Thoracic aorta (tissue), 2 donors: Measurements from ENCODE around the gene EPS8L2. TPM values are rescaled to one million over a fixed set of nuclear protein-coding genes. Genes with fewer than 3 reads are reported as not detected.

Experiments
- ATAC-seq: fragments of 150-250 bp; one replicate; pipeline ENCODE4 v1.8.0; 2017; ENCODE audit warnings: low read depth; ENCODE audit not compliant: insufficient number of reproducible peaks, low FRiP score
- DNase-seq: peaks from one replicate; pipeline ENCODE4 v3.0.0-alpha.2; 2020; ENCODE audit warnings: low spot score
- H3K27ac ChIP-seq, 2 donors: fragments of 200-600 bp; sonication (generic); 1 replicate in 1 of 2; 2 replicates in 1 of 2; pipeline ENCODE4 v1.5.1; 2016; ENCODE audit warnings: mild to moderate bottlenecking in 2 of 2, moderate library complexity in 2 of 2
- H3K27me3 ChIP-seq: fragments of 200-600 bp; sonication (generic); replicated peaks from 2 replicates; pipeline ENCODE4 v1.6.0; 2016; ENCODE audit warnings: mild to moderate bottlenecking; ENCODE audit not compliant: insufficient read depth
- H3K36me3 ChIP-seq: fragments of 200-600 bp; sonication (generic); one replicate; pipeline ENCODE4 v1.5.1; 2016
- H3K4me1 ChIP-seq, 2 donors: fragments of 200-600 bp; sonication (generic); 1 replicate in 1 of 2; 2 replicates in 1 of 2; pipeline versions ENCODE4 v1.5.1 to v1.6.0; 2016; ENCODE audit warnings: low read depth in 2 of 2, mild to moderate bottlenecking in 1 of 2; ENCODE audit not compliant: control insufficient read depth in 1 of 2
- H3K4me3 ChIP-seq: fragments of 200-600 bp; sonication (generic); 2 replicates; pipeline ENCODE4 v1.5.1; 2016; ENCODE audit warnings: mild to moderate bottlenecking
- H3K9me3 ChIP-seq: fragments of 200-600 bp; sonication (generic); 2 replicates; pipeline ENCODE4 v1.5.1; 2016
- CTCF ChIP-seq: fragments of 200-600 bp; sonication (generic); IDR thresholded peaks from one replicate; pipeline ENCODE4 v1.5.1; 2019; ENCODE audit warnings: antibody characterized with exemption
- total RNA-seq, 2 donors: library from RNA; depleted of rRNA; stranded (reverse); fragments of >200 nt; gene quantifications; one replicate each; pipeline versions ENCODE4 v1.1.0 to v1.2.3, GENCODE V29; 2016

The EPS8L2 gene
- total RNA-seq, 2 donors from 2014 or later: 39.6 to 75.9 TPM

GRCh38 chr11:706439-706956 lies 467 bp downstream of the EPS8L2 start:
- H3K4me1 ChIP-seq: peaks cover 22 to 56% of the 10 kb centered on the region in 2 donors
- H3K27ac ChIP-seq: peak overlapping the region; percentile 80 to 95
- ATAC-seq: peak; percentile 50
- H3K36me3 ChIP-seq: no peaks in the 10 kb centered on the region
- no peaks in the 10 kb centered on the region for H3K9me3 ChIP-seq
- no peak for DNase-seq
- H3K4me3 ChIP-seq: peak overlapping the region; percentile 92
- TF ChIP-seq CTCF: no peak
- H3K27me3 ChIP-seq: no peaks in the 10 kb centered on the region

GRCh38 chr11:706957-707816 lies 1.2 kb downstream of the EPS8L2 start:
- Histone ChIP-seq H3K27me3 (no peaks in the 10 kb centered on the region), H3K36me3 (no peaks in the 10 kb centered on the region), H3K27ac (peak overlapping the region; percentile 80 to 95), H3K4me1 (peaks cover 22 to 55% of the 10 kb centered on the region in 2 donors), H3K4me3 (peak overlapping the region; percentile 92), H3K9me3 (no peaks in the 10 kb centered on the region)
- peak; percentile 27 for TF ChIP-seq CTCF
- ATAC-seq (peak; percentile 23), DNase-seq (no peak)

- Histone ChIP-seq H3K27ac (peak overlapping the region; percentile 80 to 95), H3K27me3 (no peaks in the 10 kb centered on the region), H3K36me3 (no peaks in the 10 kb centered on the region), H3K9me3 (no peaks in the 10 kb centered on the region), H3K4me1 (peaks cover 17 to 47% of the 10 kb centered on the region in 2 donors), H3K4me3 (peak overlapping the region; percentile 92)
- DNase-seq (no peak), ATAC-seq (no peak)
- TF ChIP-seq CTCF: no peak
Measured at GRCh38 chr11:707817-708420, 1.9 kb downstream of the EPS8L2 start.

GRCh38 chr11:708511-708910 lies 2.5 kb downstream of the EPS8L2 start:
- DNase-seq (no peak), ATAC-seq (no peak)
- TF ChIP-seq CTCF: no peak
- no peak overlapping the region for H3K27ac ChIP-seq
- no peaks in the 10 kb centered on the region for H3K9me3 ChIP-seq
- H3K36me3 ChIP-seq: no peaks in the 10 kb centered on the region
- no peaks in the 10 kb centered on the region for H3K27me3 ChIP-seq
- peaks cover 11 to 41% of the 10 kb centered on the region in 2 donors for H3K4me1 ChIP-seq
- no peak overlapping the region for H3K4me3 ChIP-seq
